ENCODE data around the gene NDUFAF5. TPM values are rescaled to one million over a fixed set of nuclear protein-coding genes. Genes with fewer than 3 reads are reported as not detected.
A peak's percentile ranks its signal among the peaks of the same experiment; 100 is the strongest.

NDUFAF5 gene
- total RNA-seq, 4 donors from 2014 or later, result 4.0 to 18.4 (median 14.8) TPM

GRCh38 chr20:13800728-13801134, 15.9 kb downstream of the NDUFAF5 start:
- in situ Hi-C loops (cut with MboI; ENCODE audit: low pct_ligation_motif_present in 1 of 4, low pct_unique_long_range_greater_than_20kb in 1 of 4, low sequenced_read_pairs in 3 of 4), result loop anchor here in 1 of 4 donors (25.0 kb wide), 1 partner anchor 262 kb away; no protein-coding TSS in a partner anchor
- H3K27ac ChIP-seq, result peak overlapping the region in 2 of 4 donors; percentile 43 to 60
- DNase-seq, result peak; percentile 66
- no peaks in the 10 kb centered on the region for H3K27me3 ChIP-seq
- peaks cover 0 to 14% (median 2%) of the 10 kb centered on the region in 4 donors for H3K4me1 ChIP-seq
- TF ChIP-seq POLR2AphosphoS5 (IDR thresholded peaks at IDR 0.05) (peak; percentile 28 to 48 (median 42)), POLR2A (IDR thresholded peaks at IDR 0.05) (no peak)
- intact Hi-C loops (cut with DNase I; ENCODE audit: low total_unique reads), result no loop called here
- H3K36me3 ChIP-seq, result peaks cover 0 to 76% (median 32%) of the 10 kb centered on the region in 4 donors
- 34 to 47% methylated on average over 4 to 7 of the region's 7 CpGs for WGBS, 2 donors (ENCODE audit: low coverage in 1 of 2)
- H3K4me3 ChIP-seq, result no peak overlapping the region
- H3K9me3 ChIP-seq, result no peaks in the 10 kb centered on the region

DNA sequence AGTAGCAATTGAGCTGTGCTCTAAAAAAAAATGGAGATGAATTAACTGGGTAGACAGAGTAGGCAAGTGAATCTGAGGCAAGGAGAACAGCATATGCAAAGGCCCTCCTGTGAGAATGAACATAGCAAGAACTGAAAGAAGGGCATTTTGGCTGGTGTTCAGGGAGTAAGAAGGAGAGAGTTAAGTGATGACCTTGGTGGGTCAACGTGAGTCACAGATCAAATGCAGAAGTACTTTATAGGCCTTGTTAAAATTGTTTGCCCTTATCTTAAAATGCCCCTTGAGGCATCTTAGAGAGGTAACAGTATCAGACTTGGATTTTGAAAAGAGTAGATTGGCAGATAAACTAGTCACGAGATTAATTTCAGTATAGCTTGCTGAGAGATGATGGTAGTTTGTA, 24.5 kb downstream of the NDUFAF5 start:
- Histone ChIP-seq H3K36me3 (peaks cover 0 to 82% (median 40%) of the 10 kb centered on the region in 4 donors), H3K4me3 (no peak overlapping the region), H3K4me1 (no peaks in the 10 kb centered on the region), H3K27me3 (no peaks in the 10 kb centered on the region), H3K27ac (no peak overlapping the region), H3K9me3 (no peaks in the 10 kb centered on the region)
- intact Hi-C loops (cut with DNase I; ENCODE audit: low total_unique reads), result no loop called here
- TF ChIP-seq CTCF (IDR thresholded peaks at IDR 0.05) (no peak), POLR2AphosphoS5 (IDR thresholded peaks at IDR 0.05) (no peak), EP300 (IDR thresholded peaks at IDR 0.05; ENCODE audit: low read depth) (no peak), POLR2A (IDR thresholded peaks at IDR 0.05) (no peak)
- no peak for DNase-seq
- WGBS, 2 donors (ENCODE audit: low coverage in 1 of 2), result 67 to 87% methylated on average over 2 of the region's 2 CpGs
- in situ Hi-C loops (cut with MboI; ENCODE audit: low pct_ligation_motif_present in 1 of 4, low pct_unique_long_range_greater_than_20kb in 1 of 4, low sequenced_read_pairs in 3 of 4), result loop anchor here in 1 of 4 donors (25.0 kb wide), 1 partner anchor 253 kb away; no protein-coding TSS in a partner anchor

DNA sequence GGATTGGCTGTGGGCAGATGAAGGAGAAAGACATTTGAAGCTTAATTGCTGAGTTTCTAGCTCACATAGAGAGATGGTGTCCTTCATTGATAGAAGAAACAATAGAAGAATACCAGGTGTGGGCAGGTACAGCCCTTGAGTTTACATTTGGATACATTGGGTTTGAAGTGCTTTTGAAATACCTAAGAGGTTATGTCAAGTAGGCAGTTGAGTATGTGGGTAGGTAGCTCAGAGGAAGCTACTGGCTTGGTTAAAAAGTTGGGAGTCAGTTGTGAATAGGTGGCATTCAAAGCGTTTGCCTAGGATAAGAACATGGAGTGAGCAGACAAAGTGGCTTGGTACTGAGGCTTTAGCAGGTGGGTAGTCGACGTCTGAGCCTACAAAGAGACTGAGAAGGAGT, 25.0 kb downstream of the NDUFAF5 start:
- intact Hi-C loops (cut with DNase I; ENCODE audit: low total_unique reads), result no loop called here

DNA sequence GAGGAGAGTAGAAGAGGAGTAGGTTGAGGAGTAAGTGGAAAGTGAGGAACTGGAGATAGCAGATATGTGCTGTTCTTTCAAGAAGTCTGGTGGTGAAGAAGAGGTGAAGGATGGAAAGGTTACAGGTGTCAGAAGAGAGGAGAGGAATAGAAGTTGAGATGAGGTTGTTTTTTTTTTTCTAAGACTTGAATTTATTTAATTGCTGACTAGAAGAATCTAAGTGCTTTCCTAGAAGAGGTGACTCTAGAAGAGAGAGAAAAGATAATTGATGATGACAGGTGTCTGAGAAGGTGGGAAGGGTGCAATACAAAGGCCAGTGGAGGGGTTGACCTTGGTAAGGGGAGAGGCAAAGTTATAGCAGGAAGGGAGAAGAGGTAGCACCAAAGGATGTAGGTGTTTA, 25.6 kb downstream of the NDUFAF5 start:
- Histone ChIP-seq H3K4me1 (no peaks in the 10 kb centered on the region), H3K27me3 (no peaks in the 10 kb centered on the region), H3K27ac (no peak overlapping the region), H3K4me3 (no peak overlapping the region), H3K36me3 (peaks cover 0 to 82% (median 35%) of the 10 kb centered on the region in 4 donors), H3K9me3 (no peaks in the 10 kb centered on the region)
- no peak for TF ChIP-seq EP300 (IDR thresholded peaks at IDR 0.05; ENCODE audit: low read depth)
- no peak for TF ChIP-seq POLR2AphosphoS5 (IDR thresholded peaks at IDR 0.05)
- no peak for TF ChIP-seq CTCF (IDR thresholded peaks at IDR 0.05)
- no peak for TF ChIP-seq POLR2A (IDR thresholded peaks at IDR 0.05)
- in situ Hi-C loops (cut with MboI; ENCODE audit: low pct_ligation_motif_present in 1 of 4, low pct_unique_long_range_greater_than_20kb in 1 of 4, low sequenced_read_pairs in 3 of 4) (loop anchor here in 1 of 4 donors (25.0 kb wide), 1 partner anchor 252 kb away; no protein-coding TSS in a partner anchor), intact Hi-C loops (cut with DNase I; ENCODE audit: low total_unique reads) (no loop called here)
- no peak for DNase-seq

More for the DNA sequence above, 25.0 kb downstream of the NDUFAF5 start:
- Histone ChIP-seq H3K4me3 (no peak overlapping the region), H3K36me3 (peaks cover 0 to 81% (median 37%) of the 10 kb centered on the region in 4 donors), H3K9me3 (no peaks in the 10 kb centered on the region), H3K4me1 (no peaks in the 10 kb centered on the region), H3K27ac (no peak overlapping the region), H3K27me3 (no peaks in the 10 kb centered on the region)
- WGBS, 2 donors (ENCODE audit: low coverage in 1 of 2), result 97 to 98% methylated on average over 3 of the region's 3 CpGs
- in situ Hi-C loops (cut with MboI; ENCODE audit: low pct_ligation_motif_present in 1 of 4, low pct_unique_long_range_greater_than_20kb in 1 of 4, low sequenced_read_pairs in 3 of 4), result loop anchor here in 1 of 4 donors (25.0 kb wide), 1 partner anchor 252 kb away; no protein-coding TSS in a partner anchor
- TF ChIP-seq EP300 (IDR thresholded peaks at IDR 0.05; ENCODE audit: low read depth) (no peak), POLR2AphosphoS5 (IDR thresholded peaks at IDR 0.05) (no peak), POLR2A (IDR thresholded peaks at IDR 0.05) (no peak), CTCF (IDR thresholded peaks at IDR 0.05) (no peak)
- DNase-seq, result no peak

GRCh38 chr20:13813910-13814309, 29.1 kb downstream of the NDUFAF5 start:
- in situ Hi-C loops (cut with MboI; ENCODE audit: low pct_ligation_motif_present in 1 of 4, low pct_unique_long_range_greater_than_20kb in 1 of 4, low sequenced_read_pairs in 3 of 4), result loop anchor here in 1 of 4 donors (25.0 kb wide), 1 partner anchor 248 kb away; no protein-coding TSS in a partner anchor

More at GRCh38 chr20:13813910-13814309, 29.1 kb downstream of the NDUFAF5 start:
- 70 to 73% methylated on average over 3 of the region's 3 CpGs for WGBS, 2 donors (ENCODE audit: low coverage in 1 of 2)
- H3K9me3 ChIP-seq, result no peaks in the 10 kb centered on the region
- TF ChIP-seq POLR2A (IDR thresholded peaks at IDR 0.05), result no peak
- no peak overlapping the region for H3K4me3 ChIP-seq
- DNase-seq, result no peak
- no peaks in the 10 kb centered on the region for H3K4me1 ChIP-seq
- H3K27me3 ChIP-seq, result no peaks in the 10 kb centered on the region
- H3K36me3 ChIP-seq, result peaks cover 0 to 79% (median 31%) of the 10 kb centered on the region in 4 donors
- H3K27ac ChIP-seq, result no peak overlapping the region
- intact Hi-C loops (cut with DNase I; ENCODE audit: low total_unique reads), result no loop called here

Data from transverse colon (tissue), 4 donors.